ENCODE measurements around the gene USP40. TPM values are rescaled to one million over a fixed set of nuclear protein-coding genes. Genes with fewer than 3 reads are reported as not detected.

USP40 gene
- total and polyA plus RNA-seq, 2 donors: 16.1 to 26.7 TPM

- no peak for DNase-seq (ENCODE audit: low read depth in 6 of 9, low spot score in 9 of 9)
- no peak overlapping the region for H3K27ac ChIP-seq (ENCODE audit: low read depth in 1 of 2, low read length in 1 of 2)
- no peaks in the 10 kb centered on the region for H3K4me1 ChIP-seq (ENCODE audit: control insufficient read depth in 2 of 2, insufficient read depth in 2 of 2, low read length in 2 of 2)
- WGBS: 95% methylated on average over 9 of the region's 9 CpGs
- H3K9me3 ChIP-seq (ENCODE audit: control insufficient read depth in 2 of 2, insufficient read depth in 1 of 2, low read length in 1 of 2): no peaks in the 10 kb centered on the region
- no peaks in the 10 kb centered on the region for H3K27me3 ChIP-seq (ENCODE audit: control insufficient read depth in 2 of 2, insufficient read depth in 1 of 2, low read length in 1 of 2)
- H3K36me3 ChIP-seq (ENCODE audit: control insufficient read depth in 2 of 2, insufficient read depth in 2 of 2, low read length in 1 of 2): peaks cover 43 to 57% of the 10 kb centered on the region in 2 donors
- H3K4me3 ChIP-seq (ENCODE audit: low read length in 2 of 2): no peak overlapping the region
Measured at GRCh38 chr2:233440714-233441113, 125.9 kb downstream of the USP40 start.

- no peak overlapping the region for H3K27ac ChIP-seq (ENCODE audit: low read depth in 1 of 2, low read length in 1 of 2)
- DNase-seq (ENCODE audit: low read depth in 6 of 9, low spot score in 9 of 9): no peak
- peaks cover 46 to 58% of the 10 kb centered on the region in 2 donors for H3K36me3 ChIP-seq (ENCODE audit: control insufficient read depth in 2 of 2, insufficient read depth in 2 of 2, low read length in 1 of 2)
Measured at GRCh38 chr2:233440314-233440713, 126.3 kb downstream of the USP40 start.

GRCh38 chr2:233439191-233439590 is 127.4 kb downstream of the USP40 start:
- no peak overlapping the region for H3K27ac ChIP-seq (ENCODE audit: low read depth in 1 of 2, low read length in 1 of 2)
- DNase-seq (ENCODE audit: low read depth in 6 of 9, low spot score in 9 of 9): no peak
- peaks cover 42 to 65% of the 10 kb centered on the region in 2 donors for H3K36me3 ChIP-seq (ENCODE audit: control insufficient read depth in 2 of 2, insufficient read depth in 2 of 2, low read length in 1 of 2)
- no peak overlapping the region for H3K4me3 ChIP-seq (ENCODE audit: low read length in 2 of 2)
- no peaks in the 10 kb centered on the region for H3K4me1 ChIP-seq (ENCODE audit: control insufficient read depth in 2 of 2, insufficient read depth in 2 of 2, low read length in 2 of 2)
- no peaks in the 10 kb centered on the region for H3K9me3 ChIP-seq (ENCODE audit: control insufficient read depth in 2 of 2, insufficient read depth in 1 of 2, low read length in 1 of 2)
- no peaks in the 10 kb centered on the region for H3K27me3 ChIP-seq (ENCODE audit: control insufficient read depth in 2 of 2, insufficient read depth in 1 of 2, low read length in 1 of 2)
- 97% methylated on average over 9 of the region's 9 CpGs for WGBS

More at GRCh38 chr2:233440314-233440713, 126.3 kb downstream of the USP40 start:
- WGBS: 97% methylated on average over 17 of the region's 17 CpGs
- Histone ChIP-seq H3K4me1 (ENCODE audit: control insufficient read depth in 2 of 2, insufficient read depth in 2 of 2, low read length in 2 of 2) (no peaks in the 10 kb centered on the region), H3K4me3 (ENCODE audit: low read length in 2 of 2) (no peak overlapping the region), H3K9me3 (ENCODE audit: control insufficient read depth in 2 of 2, insufficient read depth in 1 of 2, low read length in 1 of 2) (no peaks in the 10 kb centered on the region), H3K27me3 (ENCODE audit: control insufficient read depth in 2 of 2, insufficient read depth in 1 of 2, low read length in 1 of 2) (no peaks in the 10 kb centered on the region)

- Histone ChIP-seq H3K9me3 (ENCODE audit: control insufficient read depth in 2 of 2, insufficient read depth in 1 of 2, low read length in 1 of 2) (no peaks in the 10 kb centered on the region), H3K27me3 (ENCODE audit: control insufficient read depth in 2 of 2, insufficient read depth in 1 of 2, low read length in 1 of 2) (no peaks in the 10 kb centered on the region), H3K36me3 (ENCODE audit: control insufficient read depth in 2 of 2, insufficient read depth in 2 of 2, low read length in 1 of 2) (peaks cover 42 to 65% of the 10 kb centered on the region in 2 donors), H3K4me1 (ENCODE audit: control insufficient read depth in 2 of 2, insufficient read depth in 2 of 2, low read length in 2 of 2) (no peaks in the 10 kb centered on the region), H3K4me3 (ENCODE audit: low read length in 2 of 2) (no peak overlapping the region), H3K27ac (ENCODE audit: low read depth in 1 of 2, low read length in 1 of 2) (no peak overlapping the region)
- no peak for DNase-seq (ENCODE audit: low read depth in 6 of 9, low spot score in 9 of 9)
- 97% methylated on average over 15 of the region's 15 CpGs for WGBS
Measured at GRCh38 chr2:233438573-233439147, 127.9 kb downstream of the USP40 start.

GRCh38 chr2:233437439-233437955 is 129.1 kb downstream of the USP40 start:
- Histone ChIP-seq H3K36me3 (ENCODE audit: control insufficient read depth in 2 of 2, insufficient read depth in 2 of 2, low read length in 1 of 2) (peaks cover 40 to 65% of the 10 kb centered on the region in 2 donors), H3K4me3 (ENCODE audit: low read length in 2 of 2) (no peak overlapping the region), H3K9me3 (ENCODE audit: control insufficient read depth in 2 of 2, insufficient read depth in 1 of 2, low read length in 1 of 2) (no peaks in the 10 kb centered on the region), H3K4me1 (ENCODE audit: control insufficient read depth in 2 of 2, insufficient read depth in 2 of 2, low read length in 2 of 2) (no peaks in the 10 kb centered on the region), H3K27me3 (ENCODE audit: control insufficient read depth in 2 of 2, insufficient read depth in 1 of 2, low read length in 1 of 2) (no peaks in the 10 kb centered on the region), H3K27ac (ENCODE audit: low read depth in 1 of 2, low read length in 1 of 2) (no peak overlapping the region)
- 98% methylated on average over 14 of the region's 14 CpGs for WGBS
- no peak for DNase-seq (ENCODE audit: low read depth in 6 of 9, low spot score in 9 of 9)

- H3K27me3 ChIP-seq (ENCODE audit: control insufficient read depth in 2 of 2, insufficient read depth in 1 of 2, low read length in 1 of 2): no peaks in the 10 kb centered on the region
- H3K4me3 ChIP-seq (ENCODE audit: low read length in 2 of 2): no peak overlapping the region
- no peaks in the 10 kb centered on the region for H3K4me1 ChIP-seq (ENCODE audit: control insufficient read depth in 2 of 2, insufficient read depth in 2 of 2, low read length in 2 of 2)
- no peak for DNase-seq (ENCODE audit: low read depth in 6 of 9, low spot score in 9 of 9)
- H3K27ac ChIP-seq (ENCODE audit: low read depth in 1 of 2, low read length in 1 of 2): no peak overlapping the region
- peaks cover 40 to 62% of the 10 kb centered on the region in 2 donors for H3K36me3 ChIP-seq (ENCODE audit: control insufficient read depth in 2 of 2, insufficient read depth in 2 of 2, low read length in 1 of 2)
- H3K9me3 ChIP-seq (ENCODE audit: control insufficient read depth in 2 of 2, insufficient read depth in 1 of 2, low read length in 1 of 2): no peaks in the 10 kb centered on the region
- WGBS: 94% methylated on average over 17 of the region's 17 CpGs
Measured at GRCh38 chr2:233436691-233437438, 129.7 kb downstream of the USP40 start.

GRCh38 chr2:233436191-233436581 is 130.4 kb downstream of the USP40 start:
- no peak for DNase-seq (ENCODE audit: low read depth in 6 of 9, low spot score in 9 of 9)
- no peaks in the 10 kb centered on the region for H3K4me1 ChIP-seq (ENCODE audit: control insufficient read depth in 2 of 2, insufficient read depth in 2 of 2, low read length in 2 of 2)
- peaks cover 38 to 56% of the 10 kb centered on the region in 2 donors for H3K36me3 ChIP-seq (ENCODE audit: control insufficient read depth in 2 of 2, insufficient read depth in 2 of 2, low read length in 1 of 2)
- 98% methylated on average over 15 of the region's 15 CpGs for WGBS
- no peak overlapping the region for H3K27ac ChIP-seq (ENCODE audit: low read depth in 1 of 2, low read length in 1 of 2)
- H3K4me3 ChIP-seq (ENCODE audit: low read length in 2 of 2): no peak overlapping the region
- no peaks in the 10 kb centered on the region for H3K27me3 ChIP-seq (ENCODE audit: control insufficient read depth in 2 of 2, insufficient read depth in 1 of 2, low read length in 1 of 2)
- no peaks in the 10 kb centered on the region for H3K9me3 ChIP-seq (ENCODE audit: control insufficient read depth in 2 of 2, insufficient read depth in 1 of 2, low read length in 1 of 2)

GRCh38 chr2:233435436-233436190 is 131.0 kb downstream of the USP40 start:
- no peak overlapping the region for H3K27ac ChIP-seq (ENCODE audit: low read depth in 1 of 2, low read length in 1 of 2)
- H3K4me1 ChIP-seq (ENCODE audit: control insufficient read depth in 2 of 2, insufficient read depth in 2 of 2, low read length in 2 of 2): no peaks in the 10 kb centered on the region
- H3K4me3 ChIP-seq (ENCODE audit: low read length in 2 of 2): no peak overlapping the region
- no peak for DNase-seq (ENCODE audit: low read depth in 6 of 9, low spot score in 9 of 9)
- 97% methylated on average over 18 of the region's 18 CpGs for WGBS
- H3K27me3 ChIP-seq (ENCODE audit: control insufficient read depth in 2 of 2, insufficient read depth in 1 of 2, low read length in 1 of 2): no peaks in the 10 kb centered on the region
- peaks cover 37 to 51% of the 10 kb centered on the region in 2 donors for H3K36me3 ChIP-seq (ENCODE audit: control insufficient read depth in 2 of 2, insufficient read depth in 2 of 2, low read length in 1 of 2)
- no peaks in the 10 kb centered on the region for H3K9me3 ChIP-seq (ENCODE audit: control insufficient read depth in 2 of 2, insufficient read depth in 1 of 2, low read length in 1 of 2)
